OCI-LY7 (cell line): ENCODE data around the gene B3GNT9. TPM values are rescaled to one million over a fixed set of nuclear protein-coding genes. Genes with fewer than 3 reads are reported as not detected.

Experiments
- BruUV-seq: library from RNA; stranded (reverse); fragments of 400-500 nt; replicated peaks from 2 replicates; lab custom pipeline; 2021; lab: Mats Ljungman, UMichigan
- CTCF ChIA-PET: fragments of 300-600 bp; sonication (Branson Sonifier 250); formaldehyde crosslinking; loops from one replicate; lab custom pipeline; 2022; ENCODE audit warnings: antibody characterized with exemption; ENCODE audit not compliant: unreplicated experiment; lab: Charles Lee
- POLR2A ChIA-PET: fragments of 300-600 bp; sonication (Branson Sonifier 250); formaldehyde crosslinking; loops from one replicate; lab custom pipeline; 2022; ENCODE audit warnings: antibody characterized with exemption; lab: Charles Lee
- DNase-seq: peaks from one replicate; pipeline ENCODE4 v3.0.0-alpha.2; 2015; ENCODE audit warnings: low spot score
- H2AFZ ChIP-seq: fragments of 200-600 bp; sonication (generic), shearing (Covaris generic); 2 replicates; pipeline ENCODE4 v1.6.1; 2014; ENCODE audit warnings: mild to moderate bottlenecking, antibody characterized with exemption, low read length, moderate library complexity
- H3K27ac ChIP-seq: fragments of 200-600 bp; sonication (generic); 2 replicates; pipeline ENCODE4 v1.5.1; 2014; ENCODE audit warnings: mixed run types, low read depth, mild to moderate bottlenecking, moderate library complexity, low read length, inconsistent platforms; ENCODE audit not compliant: poor library complexity, severe bottlenecking
- H3K36me3 ChIP-seq: fragments of 200-600 bp; sonication (generic); 2 replicates; pipeline ENCODE4 v1.6.1; 2014; ENCODE audit warnings: mild to moderate bottlenecking, antibody characterized with exemption, low read length, moderate library complexity, mixed read lengths; ENCODE audit not compliant: insufficient read depth
- H3K4me1 ChIP-seq: fragments of 200-600 bp; sonication (generic); 2 replicates; pipeline ENCODE4 v1.5.1; 2014; ENCODE audit warnings: mild to moderate bottlenecking, low read length; ENCODE audit not compliant: insufficient read depth, poor library complexity, severe bottlenecking
- H3K4me2 ChIP-seq: fragments of 200-600 bp; sonication (generic); 2 replicates; pipeline ENCODE4 v1.6.1; 2014; ENCODE audit warnings: mild to moderate bottlenecking, low read length
- H3K4me3 ChIP-seq: fragments of 200-600 bp; sonication (generic); 2 replicates; pipeline ENCODE4 v1.5.1; 2014; ENCODE audit warnings: mild to moderate bottlenecking, low read depth, low read length; ENCODE audit not compliant: poor library complexity, severe bottlenecking
- H3K79me2 ChIP-seq: fragments of 200-600 bp; sonication (generic); 2 replicates; pipeline ENCODE4 v1.6.1; 2016; ENCODE audit warnings: low read depth, mild to moderate bottlenecking, low read length, moderate library complexity, mixed read lengths; ENCODE audit not compliant: insufficient read depth
- H3K9me2 ChIP-seq: fragments of 200-600 bp; sonication (generic); 2 replicates; pipeline ENCODE4 v1.6.1; 2016; ENCODE audit warnings: mild to moderate bottlenecking, low read length, mixed read lengths; ENCODE audit not compliant: insufficient read depth
- H3K9me3 ChIP-seq: fragments of 200-600 bp; sonication (generic); 2 replicates; pipeline ENCODE4 v1.6.1; 2014; ENCODE audit warnings: mild to moderate bottlenecking, mixed run types, low read length, mixed read lengths
- H4K20me1 ChIP-seq: fragments of 200-600 bp; sonication (generic); 2 replicates; pipeline ENCODE4 v1.6.1; 2014; ENCODE audit warnings: mild to moderate bottlenecking, antibody characterized with exemption, low read length, moderate library complexity, mixed read lengths; ENCODE audit not compliant: insufficient read depth
- CTCF ChIP-seq: fragments of 200-600 bp; sonication (generic); conservative IDR thresholded peaks from 2 replicates; pipeline ENCODE4 v1.5.1; 2014; ENCODE audit warnings: mild to moderate bottlenecking, antibody characterized with exemption, low read length, moderate library complexity, mixed read lengths
- EZH2phosphoT487 ChIP-seq: fragments of 200-600 bp; sonication (generic); IDR thresholded peaks from 2 replicates; pipeline ENCODE4 v1.6.1; 2018; ENCODE audit warnings: low read depth, borderline replicate concordance, mild to moderate bottlenecking, mixed run types, antibody characterized with exemption, low read length, moderate library complexity, mixed read lengths
- intact Hi-C: fragments of 100-400 bp; cut with micrococcal nuclease; formaldehyde crosslinking; loops from one replicate; pipeline ENCODE4 v1.10.0; 2022; ENCODE audit not compliant: unreplicated experiment
- total RNA-seq, 2 experiments: library from RNA; depleted of rRNA in 1 of 2; stranded (reverse); fragments of >200 nt in 1 of 2; shearing (Covaris generic) in 1 of 2; gene quantifications; 2 replicates each; pipeline ENCODE4 v1.2.3, GENCODE V29; 2014 to 2022

The B3GNT9 gene
- total RNA-seq, 2 experiments from 2014 or later = 1.1 to 2.7 TPM

GRCh38 chr16:67162506-67163163 lies 11.8 kb upstream of the B3GNT9 start:
- no TSS peak for BruUV-seq
- ChIA-PET CTCF (no interaction called here), POLR2A (no interaction called here)
- H3K9me3 ChIP-seq = no peaks in the 10 kb centered on the region
- H3K79me2 ChIP-seq = no peaks in the 10 kb centered on the region
- peaks cover 20% of the 10 kb centered on the region for H3K4me1 ChIP-seq
- H2AFZ ChIP-seq = no peak overlapping the region
- no peak for DNase-seq
- peak overlapping the region; percentile 27; the same call in 1 of the 2 replicates for H3K4me2 ChIP-seq
- no peaks in the 10 kb centered on the region for H4K20me1 ChIP-seq
- no peaks in the 10 kb centered on the region for H3K9me2 ChIP-seq
- intact Hi-C loops = no loop called here
- H3K36me3 ChIP-seq = no peaks in the 10 kb centered on the region
- no peak overlapping the region for H3K4me3 ChIP-seq
- no peak overlapping the region for H3K27ac ChIP-seq
- no peak for TF ChIP-seq EZH2phosphoT487
- no peak for TF ChIP-seq CTCF

GRCh38 chr16:67161595-67162058 lies 10.8 kb upstream of the B3GNT9 start:
- DNase-seq = no peak
- intact Hi-C loops = no loop called here
- no peaks in the 10 kb centered on the region for H3K9me2 ChIP-seq

More at GRCh38 chr16:67161595-67162058, 10.8 kb upstream of the B3GNT9 start:
- H3K79me2 ChIP-seq = no peaks in the 10 kb centered on the region
- TF ChIP-seq EZH2phosphoT487 (no peak), CTCF (no peak)
- no TSS peak for BruUV-seq
- H3K27ac ChIP-seq = no peak overlapping the region
- no peaks in the 10 kb centered on the region for H4K20me1 ChIP-seq
- H3K9me3 ChIP-seq = no peaks in the 10 kb centered on the region
- H3K4me1 ChIP-seq = peaks cover 21% of the 10 kb centered on the region
- H3K4me2 ChIP-seq = no peak overlapping the region
- ChIA-PET CTCF (no interaction called here), POLR2A (interaction anchor here (0.9 kb wide), 1 partner anchor 29 kb away, joined by 4 read pairs; no protein-coding TSS in a partner anchor)
- H3K4me3 ChIP-seq = no peak overlapping the region
- no peak overlapping the region for H2AFZ ChIP-seq
- no peaks in the 10 kb centered on the region for H3K36me3 ChIP-seq
